WTC11 (cell line): ENCODE results near the gene C19orf47.

Source experiments
- CTCF ChIP-seq: fragments of 200-600 bp; IDR thresholded peaks from 2 replicates; pipeline ENCODE4 v1.8.0; 2022; ENCODE audit warnings: antibody characterized with exemption
- ELF4 ChIP-seq: sonication (generic); formaldehyde crosslinking; IDR thresholded peaks from 2 replicates; pipeline ENCODE4 v1.8.1; 2022; ENCODE audit warnings: low read depth, mild to moderate bottlenecking, moderate library complexity, missing genetic modification reagents
- KAT7 ChIP-seq: sonication (generic); formaldehyde crosslinking; IDR thresholded peaks from 2 replicates; pipeline ENCODE4 v1.8.1; 2023; ENCODE audit warnings: missing genetic modification reagents, mild to moderate bottlenecking, borderline replicate concordance
- MXD4 ChIP-seq: fragments of 250-450 bp; sonication (Bioruptor Pico); IDR thresholded peaks from 2 replicates; pipeline ENCODE4 v1.8.0; 2021; ENCODE audit warnings: mild to moderate bottlenecking, moderate library complexity, borderline replicate concordance
- TF ChIP-seq, protein P1 (sequence below): sonication (generic); formaldehyde crosslinking; IDR thresholded peaks from 2 replicates; pipeline ENCODE4 v1.8.1; 2023; ENCODE audit warnings: mild to moderate bottlenecking, missing genetic modification reagents

DNA sequence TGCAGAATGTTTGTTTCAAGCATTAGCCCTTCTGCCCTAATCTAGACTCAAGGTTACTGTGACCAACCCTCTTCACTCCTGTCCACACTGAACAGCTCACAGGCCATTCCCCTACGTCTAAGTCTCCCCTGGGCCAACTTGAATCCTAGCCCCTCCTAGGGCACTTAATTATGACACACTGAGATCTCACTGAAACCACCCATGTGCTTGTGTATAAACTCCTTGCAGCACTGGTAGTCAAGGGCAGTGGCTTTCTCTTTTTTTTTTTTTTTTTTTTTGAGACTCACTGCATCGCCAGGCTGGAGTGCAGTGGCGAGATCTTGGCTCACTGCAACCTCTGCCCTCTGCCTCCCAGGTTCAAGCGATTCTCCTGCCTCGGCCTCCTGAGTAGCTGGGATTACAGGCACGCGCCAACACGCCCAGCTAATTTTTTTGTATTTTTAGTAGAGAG is 61.2 kb downstream of the C19orf47 start:
- TF ChIP-seq KAT7 (CRISPR knock-in tag) (no peak), CTCF (no peak), ELF4 (CRISPR knock-in tag) (no peak), MXD4 (CRISPR knock-in tag) (no peak)
- TF ChIP-seq, protein P1, sequence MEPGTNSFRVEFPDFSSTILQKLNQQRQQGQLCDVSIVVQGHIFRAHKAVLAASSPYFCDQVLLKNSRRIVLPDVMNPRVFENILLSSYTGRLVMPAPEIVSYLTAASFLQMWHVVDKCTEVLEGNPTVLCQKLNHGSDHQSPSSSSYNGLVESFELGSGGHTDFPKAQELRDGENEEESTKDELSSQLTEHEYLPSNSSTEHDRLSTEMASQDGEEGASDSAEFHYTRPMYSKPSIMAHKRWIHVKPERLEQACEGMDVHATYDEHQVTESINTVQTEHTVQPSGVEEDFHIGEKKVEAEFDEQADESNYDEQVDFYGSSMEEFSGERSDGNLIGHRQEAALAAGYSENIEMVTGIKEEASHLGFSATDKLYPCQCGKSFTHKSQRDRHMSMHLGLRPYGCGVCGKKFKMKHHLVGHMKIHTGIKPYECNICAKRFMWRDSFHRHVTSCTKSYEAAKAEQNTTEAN (CRISPR knock-in tag): no peak
